Immature natural killer cell (primary cell): ENCODE results near the gene ITGA8. TPM values are rescaled to one million over a fixed set of nuclear protein-coding genes. Genes with fewer than 3 reads are reported as not detected.
"Not testable (repeated sequence)": the region's sequence is repeated elsewhere in the genome, so short reads cannot be mapped to it uniquely, and the experiment has no call there.

Experiments
- DNase-seq, 3 donors: peaks; one replicate each; pipeline ENCODE4 v3.0.0; 2022; ENCODE audit warnings: mixed read lengths in 1 of 3
- H3K27ac Mint-ChIP-seq, 6 donors: one replicate each; pipeline ENCODE4 v1.8.0; 2020; ENCODE audit warnings: mixed read lengths in 6 of 6, mild to moderate bottlenecking in 5 of 6, inconsistent platforms in 4 of 6, moderate library complexity in 3 of 6
- H3K27me3 Mint-ChIP-seq, 3 donors: one replicate each; pipeline ENCODE4 v1.8.0; 2020 to 2021; ENCODE audit warnings: low read depth in 3 of 3, mild to moderate bottlenecking in 3 of 3, mixed read lengths in 3 of 3, moderate library complexity in 3 of 3, inconsistent platforms in 1 of 3
- H3K36me3 Mint-ChIP-seq, 3 donors: one replicate each; pipeline ENCODE4 v1.8.0; 2020; ENCODE audit warnings: mixed read lengths in 3 of 3, inconsistent platforms in 2 of 3, mild to moderate bottlenecking in 2 of 3
- H3K4me1 Mint-ChIP-seq, 2 donors: one replicate each; pipeline ENCODE4 v1.8.0; 2020; ENCODE audit warnings: inconsistent platforms in 2 of 2, mild to moderate bottlenecking in 2 of 2, mixed read lengths in 2 of 2, moderate library complexity in 1 of 2
- H3K4me3 Mint-ChIP-seq, 5 donors: one replicate each; pipeline ENCODE4 v1.8.0; 2020; ENCODE audit warnings: mild to moderate bottlenecking in 5 of 5, mixed read lengths in 5 of 5, inconsistent platforms in 3 of 5, moderate library complexity in 3 of 5
- H3K9me3 Mint-ChIP-seq, 6 donors: one replicate each; pipeline ENCODE4 v1.8.0; 2020; ENCODE audit warnings: mild to moderate bottlenecking in 6 of 6, mixed read lengths in 6 of 6, inconsistent platforms in 4 of 6, moderate library complexity in 3 of 6
- polyA plus RNA-seq, 3 donors: library from polyadenylated mRNA; unstranded; fragments of 300-500 nt; fragmentation: Illumina TruSeq; gene quantifications; one replicate each; pipeline ENCODE4 v1.2.3, GENCODE V29; 2021

Gene ITGA8
- polyA plus RNA-seq, 3 donors from 2014 or later: not detected

- Mint-ChIP-seq H3K4me3 (no peak overlapping the region), H3K27me3 (peaks cover 0 to 2% (median 0%) of the 10 kb centered on the region in 3 donors), H3K27ac (no peak overlapping the region), H3K9me3 (peaks cover 0 to 2% (median 0%) of the 10 kb centered on the region in 6 donors), H3K36me3 (no peaks in the 10 kb centered on the region), H3K4me1 (no peaks in the 10 kb centered on the region)
- no peak for DNase-seq
Observed at GRCh38 chr10:15640536-15641085, 79.1 kb downstream of the ITGA8 start.

GRCh38 chr10:15636446-15636845 is 83.3 kb downstream of the ITGA8 start:
- DNase-seq: no peak
- Mint-ChIP-seq H3K4me1 (no peaks in the 10 kb centered on the region), H3K36me3 (no peaks in the 10 kb centered on the region), H3K27ac (no peak overlapping the region), H3K4me3 (no peak overlapping the region), H3K9me3 (peaks cover 0 to 2% (median 0%) of the 10 kb centered on the region in 6 donors), H3K27me3 (peaks cover 0 to 2% (median 0%) of the 10 kb centered on the region in 3 donors)

GRCh38 chr10:15632456-15633091 is 87.1 kb downstream of the ITGA8 start:
- peaks cover 0 to 4% (median 0%) of the 10 kb centered on the region in 3 donors for H3K27me3 Mint-ChIP-seq
- H3K4me1 Mint-ChIP-seq: no peaks in the 10 kb centered on the region
- no peak for DNase-seq
- H3K9me3 Mint-ChIP-seq: no peaks in the 10 kb centered on the region
- H3K4me3 Mint-ChIP-seq: no peak overlapping the region
- H3K36me3 Mint-ChIP-seq: no peaks in the 10 kb centered on the region
- no peak overlapping the region for H3K27ac Mint-ChIP-seq

GRCh38 chr10:15631205-15631604 is 88.5 kb downstream of the ITGA8 start:
- not testable (repeated sequence) for H3K4me3 Mint-ChIP-seq, DNase-seq, H3K9me3 Mint-ChIP-seq, H3K27me3 Mint-ChIP-seq, H3K36me3 Mint-ChIP-seq, H3K27ac Mint-ChIP-seq, H3K4me1 Mint-ChIP-seq

- Mint-ChIP-seq H3K4me1 (no peaks in the 10 kb centered on the region), H3K4me3 (no peak overlapping the region), H3K27me3 (peaks cover 0 to 4% (median 2%) of the 10 kb centered on the region in 3 donors), H3K9me3 (peaks cover 0 to 4% (median 0%) of the 10 kb centered on the region in 6 donors), H3K36me3 (no peaks in the 10 kb centered on the region), H3K27ac (no peak overlapping the region)
- no peak for DNase-seq
Observed at GRCh38 chr10:15630353-15630752, 89.4 kb downstream of the ITGA8 start.

- no peaks in the 10 kb centered on the region for H3K36me3 Mint-ChIP-seq
- H3K27ac Mint-ChIP-seq: no peak overlapping the region
- no peak for DNase-seq
- H3K4me1 Mint-ChIP-seq: no peaks in the 10 kb centered on the region
- H3K4me3 Mint-ChIP-seq: no peak overlapping the region
- H3K27me3 Mint-ChIP-seq: peaks cover 0 to 4% (median 2%) of the 10 kb centered on the region in 3 donors
- peaks cover 0 to 6% (median 0%) of the 10 kb centered on the region in 6 donors for H3K9me3 Mint-ChIP-seq
Observed at GRCh38 chr10:15627617-15628196, 92.0 kb downstream of the ITGA8 start.

- no peaks in the 10 kb centered on the region for H3K4me1 Mint-ChIP-seq
- DNase-seq: no peak
- H3K36me3 Mint-ChIP-seq: no peaks in the 10 kb centered on the region
- H3K4me3 Mint-ChIP-seq: no peak overlapping the region
- H3K27ac Mint-ChIP-seq: no peak overlapping the region
- peaks cover 0 to 6% (median 0%) of the 10 kb centered on the region in 6 donors for H3K9me3 Mint-ChIP-seq
- H3K27me3 Mint-ChIP-seq: peaks cover 0 to 4% (median 2%) of the 10 kb centered on the region in 3 donors
Observed at GRCh38 chr10:15626937-15627336, 92.8 kb downstream of the ITGA8 start.

GRCh38 chr10:15625261-15625660 is 94.5 kb downstream of the ITGA8 start:
- Mint-ChIP-seq H3K27me3 (peaks cover 0 to 6% (median 2%) of the 10 kb centered on the region in 3 donors), H3K4me1 (no peaks in the 10 kb centered on the region), H3K9me3 (peaks cover 0 to 6% (median 0%) of the 10 kb centered on the region in 6 donors), H3K4me3 (no peak overlapping the region), H3K36me3 (no peaks in the 10 kb centered on the region), H3K27ac (no peak overlapping the region)
- no peak for DNase-seq

- Mint-ChIP-seq H3K27ac (no peak overlapping the region), H3K36me3 (no peaks in the 10 kb centered on the region), H3K4me1 (no peaks in the 10 kb centered on the region), H3K4me3 (no peak overlapping the region), H3K9me3 (peaks cover 0 to 6% (median 0%) of the 10 kb centered on the region in 6 donors), H3K27me3 (peaks cover 0 to 6% (median 2%) of the 10 kb centered on the region in 3 donors)
- no peak for DNase-seq
Observed at GRCh38 chr10:15624401-15625196, 95.1 kb downstream of the ITGA8 start.

- Mint-ChIP-seq H3K9me3 (peaks cover 0 to 2% (median 0%) of the 10 kb centered on the region in 6 donors), H3K4me1 (no peaks in the 10 kb centered on the region), H3K27me3 (peaks cover 0 to 6% (median 0%) of the 10 kb centered on the region in 3 donors), H3K36me3 (no peaks in the 10 kb centered on the region), H3K4me3 (no peak overlapping the region), H3K27ac (no peak overlapping the region)
- no peak for DNase-seq
Observed at GRCh38 chr10:15620836-15621515, 98.7 kb downstream of the ITGA8 start.

GRCh38 chr10:15620337-15620736 is 99.4 kb downstream of the ITGA8 start:
- no peak overlapping the region for H3K27ac Mint-ChIP-seq
- H3K9me3 Mint-ChIP-seq: peaks cover 0 to 2% (median 0%) of the 10 kb centered on the region in 6 donors
- no peaks in the 10 kb centered on the region for H3K4me1 Mint-ChIP-seq
- no peak overlapping the region for H3K4me3 Mint-ChIP-seq
- no peak for DNase-seq
- peaks cover 0 to 6% (median 0%) of the 10 kb centered on the region in 3 donors for H3K27me3 Mint-ChIP-seq
- no peaks in the 10 kb centered on the region for H3K36me3 Mint-ChIP-seq

GRCh38 chr10:15609246-15609645 is 110.5 kb downstream of the ITGA8 start:
- no peaks in the 10 kb centered on the region for H3K36me3 Mint-ChIP-seq
- H3K27ac Mint-ChIP-seq: no peak overlapping the region
- H3K4me3 Mint-ChIP-seq: no peak overlapping the region
- H3K4me1 Mint-ChIP-seq: no peaks in the 10 kb centered on the region
- H3K9me3 Mint-ChIP-seq: peaks cover 0 to 1% (median under 1%) of the 10 kb centered on the region in 6 donors
- DNase-seq: no peak
- H3K27me3 Mint-ChIP-seq: peaks cover 2 to 4% (median 3%) of the 10 kb centered on the region in 3 donors

GRCh38 chr10:15606377-15606776 is 113.3 kb downstream of the ITGA8 start:
- H3K27me3 Mint-ChIP-seq: peaks cover 0 to 9% (median 4%) of the 10 kb centered on the region in 3 donors
- H3K9me3 Mint-ChIP-seq: peaks cover 0 to 2% (median under 1%) of the 10 kb centered on the region in 6 donors
- no peaks in the 10 kb centered on the region for H3K4me1 Mint-ChIP-seq
- H3K4me3 Mint-ChIP-seq: no peak overlapping the region
- no peak for DNase-seq
- no peaks in the 10 kb centered on the region for H3K36me3 Mint-ChIP-seq
- no peak overlapping the region for H3K27ac Mint-ChIP-seq
